ENCODE data around the gene GRK7. TPM values are rescaled to one million over a fixed set of nuclear protein-coding genes. Genes with fewer than 3 reads are reported as not detected.

GRK7 gene
- total RNA-seq, 2 donors from 2014 or later, result 0.12 TPM; not detected in 1

GRCh38 chr3:141807277-141808033, 44.2 kb downstream of the GRK7 start:
- ATAC-seq (no peak), DNase-seq (ENCODE audit: low spot score) (no peak)
- H3K4me3 Mint-ChIP-seq, result no peak overlapping the region
- H3K27ac Mint-ChIP-seq, result no peak overlapping the region
- no peaks in the 10 kb centered on the region for H3K9me3 Mint-ChIP-seq
- no peaks in the 10 kb centered on the region for H3K4me1 Mint-ChIP-seq (ENCODE audit: low read depth in 2 of 2)
- H3K27me3 Mint-ChIP-seq, result no peaks in the 10 kb centered on the region
- H3K36me3 Mint-ChIP-seq, result no peaks in the 10 kb centered on the region

GRCh38 chr3:141808586-141808985, 45.4 kb downstream of the GRK7 start:
- no peaks in the 10 kb centered on the region for H3K9me3 Mint-ChIP-seq

GRCh38 chr3:141810161-141810560, 47.0 kb downstream of the GRK7 start:
- ATAC-seq (no peak), DNase-seq (ENCODE audit: low spot score) (no peak)
- no peaks in the 10 kb centered on the region for H3K9me3 Mint-ChIP-seq
- no peaks in the 10 kb centered on the region for H3K4me1 Mint-ChIP-seq (ENCODE audit: low read depth in 2 of 2)
- H3K27ac Mint-ChIP-seq, result no peak overlapping the region
- no peaks in the 10 kb centered on the region for H3K36me3 Mint-ChIP-seq
- no peak overlapping the region for H3K4me3 Mint-ChIP-seq
- H3K27me3 Mint-ChIP-seq, result no peaks in the 10 kb centered on the region

More at GRCh38 chr3:141808586-141808985, 45.4 kb downstream of the GRK7 start:
- no peak overlapping the region for H3K4me3 Mint-ChIP-seq
- no peaks in the 10 kb centered on the region for H3K4me1 Mint-ChIP-seq (ENCODE audit: low read depth in 2 of 2)
- no peaks in the 10 kb centered on the region for H3K27me3 Mint-ChIP-seq
- H3K36me3 Mint-ChIP-seq, result no peaks in the 10 kb centered on the region
- no peak for DNase-seq (ENCODE audit: low spot score)
- ATAC-seq, result no peak
- no peak overlapping the region for H3K27ac Mint-ChIP-seq

GRCh38 chr3:141811348-141811747, 48.1 kb downstream of the GRK7 start:
- H3K4me1 Mint-ChIP-seq (ENCODE audit: low read depth in 2 of 2), result no peaks in the 10 kb centered on the region
- H3K36me3 Mint-ChIP-seq, result peaks cover 11% of the 10 kb centered on the region
- no peak overlapping the region for H3K4me3 Mint-ChIP-seq
- H3K27ac Mint-ChIP-seq, result no peak overlapping the region
- ATAC-seq (no peak), DNase-seq (ENCODE audit: low spot score) (no peak)
- H3K27me3 Mint-ChIP-seq, result peaks cover 2 to 6% of the 10 kb centered on the region in 2 donors
- no peaks in the 10 kb centered on the region for H3K9me3 Mint-ChIP-seq

GRCh38 chr3:141812084-141812483, 48.9 kb downstream of the GRK7 start:
- no peak overlapping the region for H3K4me3 Mint-ChIP-seq
- no peaks in the 10 kb centered on the region for H3K9me3 Mint-ChIP-seq
- H3K4me1 Mint-ChIP-seq (ENCODE audit: low read depth in 2 of 2), result no peaks in the 10 kb centered on the region
- ATAC-seq (no peak), DNase-seq (ENCODE audit: low spot score) (no peak)
- H3K27ac Mint-ChIP-seq, result no peak overlapping the region
- peaks cover 11% of the 10 kb centered on the region for H3K36me3 Mint-ChIP-seq
- peaks cover 5 to 13% of the 10 kb centered on the region in 2 donors for H3K27me3 Mint-ChIP-seq

GRCh38 chr3:141812586-141812985, 49.4 kb downstream of the GRK7 start:
- ATAC-seq, result no peak
- H3K9me3 Mint-ChIP-seq, result no peaks in the 10 kb centered on the region

More at GRCh38 chr3:141812586-141812985, 49.4 kb downstream of the GRK7 start:
- peaks cover 5 to 15% of the 10 kb centered on the region in 2 donors for H3K27me3 Mint-ChIP-seq
- no peak overlapping the region for H3K27ac Mint-ChIP-seq
- H3K36me3 Mint-ChIP-seq, result peaks cover 11% of the 10 kb centered on the region
- H3K4me1 Mint-ChIP-seq (ENCODE audit: low read depth in 2 of 2), result no peaks in the 10 kb centered on the region
- H3K4me3 Mint-ChIP-seq, result no peak overlapping the region
- no peak for DNase-seq (ENCODE audit: low spot score)

Other genes with a start within 250 kb of the GRK7 start
- 10 to 100 TPM; 66.3 to 82.8 TPM for gene RNF7, start 25.1 kb upstream of the GRK7 start, total RNA-seq
- 100 to 1,000 TPM; 135 to 166 TPM for gene ATP1B3, start 113.2 kb downstream of the GRK7 start, total RNA-seq

All from natural killer cell treated with Interleukin-12 subunit alpha and Interleukin-12 subunit beta and Interleukin-15 and Interleukin-18, amount 100 ng/mL, for 72 hours (primary cell).